ENCODE data around the gene THAP11.

Gene THAP11

DNA sequence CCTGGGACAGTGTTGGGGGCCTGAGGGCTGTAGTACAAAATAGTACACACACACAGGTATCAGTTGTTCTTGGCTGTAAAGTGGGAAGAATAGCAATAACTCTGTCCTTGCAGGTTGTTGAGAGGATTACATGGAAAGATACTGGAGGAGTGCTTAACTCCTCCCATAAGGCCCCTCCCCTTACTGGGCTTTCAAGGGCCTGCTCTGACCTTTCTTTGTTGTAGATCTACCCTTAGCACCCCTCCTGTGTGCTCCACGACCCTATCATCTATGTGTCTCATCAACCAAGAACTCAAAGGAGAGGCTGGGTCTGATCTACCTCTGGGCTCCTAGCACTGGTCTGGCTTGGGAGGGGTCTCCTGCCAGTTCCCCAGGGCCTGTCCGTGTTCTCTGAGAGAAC is 22.5 kb downstream of the THAP11 start:
- no peak for DNase-seq

DNA sequence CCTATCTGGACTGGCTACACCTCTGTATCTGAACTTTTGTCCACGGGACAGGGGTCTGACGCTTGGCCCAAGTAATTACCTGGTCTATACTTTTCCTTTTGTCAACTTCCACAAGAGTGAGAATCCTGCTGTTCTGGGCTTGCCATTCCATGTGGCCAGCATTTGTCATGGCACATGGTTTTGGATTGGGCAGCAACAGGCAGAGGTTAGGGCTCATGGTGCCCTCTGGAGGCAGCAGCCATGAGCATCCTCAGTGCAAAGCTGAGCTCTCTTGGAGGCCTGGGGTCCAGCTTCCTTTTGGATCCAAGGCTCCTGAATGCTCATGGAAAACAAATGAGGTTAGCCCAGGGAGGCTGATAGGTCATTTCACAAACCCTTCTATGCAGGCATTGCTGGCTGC is 23.2 kb downstream of the THAP11 start:
- no peak for DNase-seq

DNA sequence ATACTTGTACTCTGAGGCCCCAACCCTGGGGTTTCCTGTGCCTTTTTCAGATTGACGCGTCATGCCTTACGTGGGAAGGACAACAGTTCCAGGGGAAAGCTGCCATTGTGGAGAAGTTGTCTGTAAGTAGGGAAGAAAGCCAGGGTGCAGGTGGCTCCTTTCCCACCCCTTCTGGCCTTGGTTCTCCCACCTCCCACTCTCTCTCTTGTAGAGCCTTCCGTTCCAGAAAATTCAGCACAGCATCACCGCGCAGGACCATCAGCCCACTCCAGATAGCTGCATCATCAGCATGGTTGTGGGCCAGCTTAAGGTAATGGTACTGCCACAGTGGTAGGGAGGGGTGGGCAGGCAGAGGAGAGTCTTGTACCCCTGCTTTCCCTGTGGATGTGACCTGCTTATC is 26.2 kb downstream of the THAP11 start:
- no peak for DNase-seq

DNA sequence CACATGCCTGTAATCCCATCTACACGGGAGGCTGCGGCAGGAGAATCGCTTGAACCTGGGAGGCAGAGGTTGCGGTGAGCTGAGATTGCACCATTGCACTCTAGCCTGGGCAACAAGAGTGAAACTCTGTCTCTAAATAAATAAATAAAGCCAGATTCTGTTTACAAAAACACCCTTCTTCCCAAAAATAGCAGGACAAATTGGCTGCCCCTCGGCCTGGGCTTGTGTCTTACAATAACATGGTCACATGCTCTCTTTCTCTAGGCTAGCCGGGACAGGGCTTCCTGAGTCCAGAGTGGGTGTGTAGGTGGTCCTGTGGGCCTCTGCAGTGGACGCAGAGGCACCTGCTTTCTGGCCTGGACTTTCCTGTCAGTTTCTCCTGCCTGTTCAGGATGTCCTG is 27.5 kb downstream of the THAP11 start:
- DNase-seq: no peak

DNA sequence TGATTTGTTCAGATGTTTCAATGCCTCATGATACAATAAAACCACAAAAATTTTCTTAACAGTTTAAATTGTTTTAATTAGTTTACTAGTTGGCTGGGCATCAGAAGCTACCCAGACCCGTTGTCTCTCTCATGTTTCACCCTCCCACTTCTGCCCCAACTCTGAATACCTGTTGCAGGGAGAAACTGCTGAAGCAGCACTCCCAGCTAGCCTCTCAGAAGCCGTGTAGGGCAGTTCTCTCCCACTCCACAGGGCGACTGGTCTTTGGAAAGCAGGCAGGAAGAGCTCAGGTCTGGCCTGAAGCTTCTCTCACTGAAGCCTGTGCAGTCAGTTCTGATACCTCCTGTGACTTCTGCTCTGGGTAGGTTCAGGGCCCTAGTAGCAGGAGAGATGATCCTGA is 29.1 kb downstream of the THAP11 start:
- no peak for DNase-seq

DNA sequence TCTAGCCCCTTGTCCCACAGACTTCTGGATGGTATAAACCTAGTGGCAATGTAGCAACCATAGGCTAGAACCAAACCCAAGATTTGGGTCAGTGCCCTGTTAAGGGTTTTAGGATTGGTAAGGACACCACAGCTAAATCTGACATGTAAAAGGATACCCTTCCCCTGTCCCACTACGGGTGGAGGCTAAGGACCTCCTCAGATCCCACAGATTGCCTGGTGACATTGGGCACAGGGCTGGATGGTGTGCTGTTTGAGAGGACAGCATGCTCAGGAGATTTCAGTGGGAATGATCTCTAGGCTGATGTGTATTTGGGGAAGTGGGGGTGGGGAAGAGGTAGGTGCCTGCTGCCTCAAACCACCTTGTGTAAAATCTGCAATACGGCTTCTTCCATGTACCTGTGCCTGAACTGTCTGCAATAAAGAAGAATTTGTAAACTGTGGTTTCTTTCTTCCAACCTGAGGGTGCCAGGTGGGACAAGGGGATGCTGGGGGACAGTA is 30.1 kb downstream of the THAP11 start:
- no peak for DNase-seq

DNA sequence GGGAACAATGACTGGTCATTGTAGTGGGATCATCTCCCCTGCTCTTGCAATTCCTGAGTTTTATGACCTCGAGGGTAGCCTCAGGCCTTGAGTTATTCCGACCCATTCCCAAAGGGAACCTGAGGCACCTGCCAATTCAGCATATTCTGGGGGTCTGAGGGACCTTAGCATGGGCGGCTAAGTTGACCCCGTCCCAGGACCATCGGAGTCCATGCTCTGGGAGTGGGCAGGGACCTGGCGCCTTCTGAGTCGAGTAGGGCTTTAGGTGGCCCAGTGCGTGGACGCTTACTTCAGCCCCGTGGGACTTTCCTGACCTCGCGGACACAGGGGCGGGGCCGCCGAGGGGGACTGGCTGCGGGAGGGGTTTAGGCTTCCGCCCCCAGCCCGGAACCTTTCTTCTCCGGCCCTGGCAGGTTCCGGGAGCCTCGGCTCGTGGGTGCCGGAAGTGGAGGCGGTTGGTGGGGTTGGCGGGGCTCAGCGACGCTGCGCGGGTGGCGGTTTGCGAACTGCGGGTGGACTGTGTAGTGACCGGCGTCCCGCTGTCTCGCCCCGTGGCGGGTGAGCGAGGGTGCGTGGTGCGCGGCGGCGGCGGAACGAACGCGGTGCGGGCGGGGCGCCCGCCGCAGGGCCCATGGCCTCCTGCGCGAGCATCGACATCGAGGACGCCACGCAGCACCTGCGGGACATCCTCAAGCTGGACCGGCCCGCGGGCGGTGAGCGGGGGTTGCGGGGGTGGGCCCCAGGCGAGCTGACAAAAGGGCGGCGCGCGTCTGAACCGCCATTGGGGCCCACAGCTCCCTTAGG is 30.7 kb downstream of the THAP11 start, which contains the start of gene EDC4:
Gene EDC4, plus strand, starts transcription at position 422 of the 804 bp plus-strand sequence. Its CDS starts 210 bp downstream, at position 632.
- peak; percentile 87 for DNase-seq

DNA sequence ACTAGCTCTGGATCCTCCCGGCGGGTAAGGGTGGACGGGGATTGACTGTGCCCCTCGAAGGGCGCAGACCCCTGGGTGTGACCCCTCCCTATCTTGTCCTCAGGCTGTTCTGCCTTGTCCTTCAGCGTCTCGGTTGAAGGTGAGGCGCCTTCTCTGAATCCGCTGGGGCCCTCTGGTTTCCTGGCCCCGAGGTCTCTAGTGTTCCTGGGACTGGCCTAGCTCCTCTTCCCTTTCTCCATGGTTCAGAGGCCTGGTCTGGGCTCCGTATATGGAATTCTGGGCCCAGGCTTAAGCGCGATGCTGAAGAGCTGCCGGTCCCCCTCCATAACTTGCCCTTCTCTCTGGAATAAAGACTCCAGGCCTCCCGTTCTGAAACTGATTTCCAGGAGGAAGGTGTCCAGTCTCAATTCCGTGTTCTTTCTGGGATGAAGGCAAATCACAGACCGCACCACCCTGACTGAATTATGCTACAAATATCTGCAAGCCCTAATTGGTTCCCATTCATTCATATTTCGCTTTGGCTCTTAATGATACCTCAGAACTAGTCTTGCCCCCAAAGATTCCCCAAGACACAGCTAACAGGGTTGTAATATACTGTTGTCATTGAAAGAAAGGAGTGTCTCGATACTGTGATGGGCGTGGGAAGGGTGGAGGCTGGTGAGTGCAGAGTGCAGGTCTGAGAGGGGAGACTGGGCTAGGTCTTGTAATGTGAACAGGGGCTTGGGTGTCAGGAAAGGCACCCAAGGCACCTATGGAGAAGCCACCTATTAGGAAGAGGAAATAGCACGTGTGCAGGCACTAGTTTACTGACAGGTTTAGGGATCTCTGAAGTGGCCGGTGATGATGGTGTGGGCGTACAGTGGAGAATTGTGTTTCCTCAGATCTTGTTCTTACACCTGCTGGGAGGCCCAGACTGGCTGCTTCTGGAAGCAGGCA is 31.6 kb downstream of the THAP11 start:
- no peak for DNase-seq

DNA sequence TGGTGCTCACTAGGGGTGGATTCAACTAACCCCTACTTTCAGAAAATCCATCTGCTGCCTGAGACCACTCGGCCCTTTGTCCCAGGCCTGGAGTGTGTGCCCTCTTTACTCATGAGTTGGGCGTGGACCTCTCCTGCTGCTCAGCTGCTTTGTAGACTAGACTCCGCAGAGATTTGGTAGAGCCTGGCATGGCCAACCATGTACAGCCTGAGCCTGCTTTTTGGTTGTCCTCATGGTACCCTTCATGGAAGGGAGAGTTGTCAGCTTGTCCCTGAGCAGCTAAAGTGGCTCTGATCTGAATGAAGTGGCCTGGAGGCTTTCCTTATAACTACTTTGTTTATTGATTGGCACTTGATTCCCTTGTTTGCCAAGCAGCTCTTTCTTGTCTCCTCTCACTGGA is 32.3 kb downstream of the THAP11 start:
- no peak for DNase-seq

DNA sequence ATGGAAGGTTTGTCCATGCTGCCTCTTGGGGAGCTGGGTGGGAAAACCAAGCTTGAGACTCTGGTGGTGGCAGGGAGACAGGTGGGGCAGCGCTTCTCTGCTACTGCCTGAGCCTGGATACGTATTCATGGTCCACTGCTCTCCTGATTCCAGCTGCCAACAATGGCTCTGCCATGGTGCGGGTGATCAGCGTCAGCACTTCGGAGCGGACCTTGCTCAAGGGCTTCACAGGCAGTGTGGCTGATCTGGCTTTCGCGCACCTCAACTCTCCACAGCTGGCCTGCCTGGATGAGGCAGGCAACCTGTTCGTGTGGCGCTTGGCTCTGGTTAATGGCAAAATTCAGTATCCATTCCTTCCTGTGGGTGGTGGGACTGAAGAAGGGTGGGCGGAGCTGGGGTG is 34.9 kb downstream of the THAP11 start:
- DNase-seq: no peak

DNA sequence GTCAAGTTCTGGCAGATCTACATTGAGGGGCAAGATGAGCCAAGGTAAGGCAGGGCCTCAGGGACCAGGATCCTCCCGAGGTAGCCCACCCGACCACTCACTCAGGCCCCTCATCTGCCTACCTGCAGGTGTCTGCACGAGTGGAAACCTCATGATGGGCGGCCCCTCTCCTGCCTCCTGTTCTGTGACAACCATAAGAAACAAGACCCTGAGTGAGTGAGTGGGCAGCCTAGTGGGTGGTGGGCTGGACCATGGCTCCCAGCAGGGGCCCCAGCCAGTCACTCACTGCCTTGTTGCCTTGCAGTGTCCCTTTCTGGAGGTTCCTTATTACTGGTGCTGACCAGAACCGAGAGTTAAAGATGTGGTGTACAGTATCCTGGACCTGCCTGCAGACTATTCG is 36.1 kb downstream of the THAP11 start:
- no peak for DNase-seq

DNA sequence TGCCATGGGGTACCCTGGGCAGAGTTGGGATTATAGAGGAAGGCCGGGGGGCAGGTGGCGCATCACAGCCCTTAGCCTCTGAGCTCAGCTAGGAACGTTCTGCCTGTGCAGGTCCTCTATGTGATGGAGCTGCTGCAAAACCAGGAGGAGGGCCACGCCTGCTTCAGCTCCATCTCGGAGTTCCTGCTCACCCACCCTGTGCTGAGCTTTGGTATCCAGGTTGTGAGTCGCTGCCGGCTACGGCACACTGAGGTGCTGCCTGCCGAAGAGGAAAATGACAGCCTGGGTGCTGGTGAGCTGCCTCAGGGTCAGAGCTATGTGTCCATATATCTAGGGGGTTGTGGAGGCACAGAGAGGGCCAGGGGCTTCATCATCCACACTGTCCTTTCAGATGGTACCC is 36.7 kb downstream of the THAP11 start:
- no peak for DNase-seq

DNA sequence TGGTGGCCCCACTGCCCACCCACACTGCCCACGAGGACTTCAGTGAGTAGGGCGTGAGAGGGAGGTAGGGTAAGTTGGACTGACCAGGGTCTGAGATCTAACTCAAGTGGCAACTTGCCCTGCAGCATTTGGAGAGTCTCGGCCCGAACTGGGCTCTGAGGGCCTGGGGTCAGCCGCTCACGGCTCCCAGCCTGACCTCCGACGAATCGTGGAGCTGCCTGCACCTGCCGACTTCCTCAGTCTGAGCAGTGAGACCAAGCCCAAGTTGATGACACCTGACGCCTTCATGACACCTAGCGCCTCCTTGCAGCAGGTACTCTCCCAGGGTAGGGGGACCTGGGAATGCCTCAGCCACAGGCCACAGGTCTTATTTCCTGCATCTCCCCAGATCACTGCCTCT is 37.3 kb downstream of the THAP11 start:
- DNase-seq: no peak

DNA sequence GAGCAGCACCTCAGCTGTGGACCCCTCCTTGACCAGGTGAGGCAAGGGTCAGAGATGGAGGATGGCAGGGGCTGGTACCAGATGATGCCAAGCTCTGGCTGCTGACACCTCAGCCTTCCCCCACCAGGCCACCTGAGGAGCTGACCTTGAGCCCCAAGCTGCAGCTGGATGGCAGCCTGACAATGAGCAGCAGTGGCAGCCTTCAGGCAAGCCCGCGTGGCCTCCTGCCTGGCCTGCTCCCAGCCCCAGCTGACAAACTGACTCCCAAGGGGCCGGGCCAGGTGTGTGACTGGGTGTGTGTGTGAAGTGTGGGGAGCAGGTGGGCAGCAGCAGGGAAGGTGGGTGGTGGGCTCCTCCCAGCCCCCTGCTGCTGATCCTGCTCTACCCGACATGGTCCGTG is 37.8 kb downstream of the THAP11 start:
- DNase-seq: no peak

DNA sequence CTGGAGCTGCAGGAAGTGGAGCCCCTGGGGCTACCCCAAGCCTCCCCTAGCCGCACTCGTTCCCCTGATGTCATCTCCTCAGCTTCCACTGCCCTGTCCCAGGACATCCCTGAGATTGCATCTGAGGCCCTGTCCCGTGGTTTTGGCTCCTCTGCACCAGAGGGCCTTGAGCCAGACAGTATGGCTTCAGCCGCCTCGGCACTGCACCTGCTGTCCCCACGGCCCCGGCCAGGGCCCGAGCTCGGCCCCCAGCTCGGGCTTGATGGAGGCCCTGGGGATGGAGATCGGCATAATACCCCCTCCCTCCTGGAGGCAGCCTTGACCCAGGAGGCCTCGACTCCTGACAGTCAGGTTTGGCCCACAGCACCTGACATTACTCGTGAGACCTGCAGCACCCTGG is 38.5 kb downstream of the THAP11 start:
- no peak for DNase-seq

DNA sequence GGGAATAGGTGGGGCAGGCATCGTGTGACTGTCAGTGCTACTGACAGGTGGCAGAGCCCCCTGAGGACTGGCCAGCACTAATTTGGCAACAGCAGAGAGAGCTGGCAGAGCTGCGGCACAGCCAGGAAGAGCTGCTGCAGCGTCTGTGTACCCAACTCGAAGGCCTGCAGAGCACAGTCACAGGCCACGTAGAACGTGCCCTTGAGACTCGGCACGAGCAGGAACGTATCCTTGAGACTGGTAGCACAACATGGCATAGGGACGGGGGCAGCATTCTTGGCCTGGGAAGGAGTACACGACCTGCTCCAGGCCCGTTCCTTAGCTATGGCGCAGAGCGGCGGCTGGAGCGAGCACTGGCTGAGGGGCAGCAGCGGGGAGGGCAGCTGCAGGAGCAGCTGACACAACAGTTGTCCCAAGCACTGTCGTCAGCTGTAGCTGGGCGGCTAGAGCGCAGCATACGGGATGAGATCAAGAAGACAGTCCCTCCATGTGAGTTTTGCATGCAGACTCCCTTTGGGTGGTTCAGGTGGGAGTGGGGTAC is 39.6 kb downstream of the THAP11 start:
- no peak for DNase-seq

DNA sequence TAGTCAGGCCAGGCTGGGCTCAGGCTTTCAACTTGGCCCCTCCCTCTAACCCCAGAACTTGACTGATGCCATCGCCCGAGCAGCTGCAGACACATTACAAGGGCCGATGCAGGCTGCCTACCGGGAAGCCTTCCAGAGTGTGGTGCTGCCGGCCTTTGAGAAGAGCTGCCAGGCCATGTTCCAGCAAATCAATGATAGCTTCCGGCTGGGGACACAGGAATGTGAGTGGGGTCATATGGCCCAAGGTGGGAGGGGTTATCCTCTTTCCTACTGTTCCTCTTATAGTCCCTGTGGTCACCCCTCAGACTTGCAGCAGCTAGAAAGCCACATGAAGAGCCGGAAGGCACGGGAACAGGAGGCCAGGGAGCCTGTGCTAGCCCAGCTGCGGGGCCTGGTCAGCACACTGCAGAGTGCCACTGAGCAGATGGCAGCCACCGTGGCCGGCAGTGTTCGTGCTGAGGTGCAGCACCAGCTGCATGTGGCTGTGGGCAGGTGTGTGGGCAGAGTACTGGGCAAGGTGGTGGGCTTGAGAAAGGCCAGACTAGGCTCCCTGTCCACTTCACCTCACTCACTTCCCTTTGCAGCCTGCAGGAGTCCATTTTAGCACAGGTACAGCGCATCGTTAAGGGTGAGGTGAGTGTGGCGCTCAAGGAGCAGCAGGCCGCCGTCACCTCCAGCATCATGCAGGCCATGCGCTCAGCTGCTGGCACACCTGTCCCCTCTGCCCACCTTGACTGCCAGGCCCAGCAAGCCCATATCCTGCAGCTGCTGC is 40.4 kb downstream of the THAP11 start:
- no peak for DNase-seq

DNA sequence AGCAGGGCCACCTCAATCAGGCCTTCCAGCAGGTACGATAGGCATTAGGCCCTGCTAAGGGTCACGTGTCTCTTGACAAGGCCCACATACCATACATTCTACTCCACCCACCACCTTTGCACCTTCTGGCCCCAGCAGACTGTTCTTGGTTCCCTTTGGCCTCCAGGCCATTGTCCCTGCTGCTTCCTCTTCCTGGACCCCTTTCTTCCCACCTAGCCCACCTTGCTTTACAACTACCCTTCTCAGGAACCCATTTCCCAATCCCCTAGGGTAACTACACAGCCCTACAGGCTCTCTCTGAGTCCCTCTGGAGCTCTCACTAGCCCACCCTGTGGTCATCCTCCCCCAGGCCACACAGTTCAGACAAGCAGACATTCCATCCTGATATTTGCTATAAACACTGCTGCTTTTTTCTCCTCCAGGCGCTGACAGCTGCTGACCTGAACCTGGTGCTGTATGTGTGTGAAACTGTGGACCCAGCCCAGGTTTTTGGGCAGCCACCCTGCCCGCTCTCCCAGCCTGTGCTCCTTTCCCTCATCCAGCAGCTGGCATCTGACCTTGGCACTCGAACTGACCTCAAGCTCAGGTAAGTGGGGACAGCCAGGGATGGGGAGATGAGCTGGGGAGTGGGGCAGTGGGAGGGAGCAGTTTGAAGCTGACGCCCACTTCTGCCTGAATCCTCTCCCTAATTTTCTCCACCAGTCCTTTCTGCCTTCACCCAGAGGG is 41.2 kb downstream of the THAP11 start:
- no peak for DNase-seq

DNA sequence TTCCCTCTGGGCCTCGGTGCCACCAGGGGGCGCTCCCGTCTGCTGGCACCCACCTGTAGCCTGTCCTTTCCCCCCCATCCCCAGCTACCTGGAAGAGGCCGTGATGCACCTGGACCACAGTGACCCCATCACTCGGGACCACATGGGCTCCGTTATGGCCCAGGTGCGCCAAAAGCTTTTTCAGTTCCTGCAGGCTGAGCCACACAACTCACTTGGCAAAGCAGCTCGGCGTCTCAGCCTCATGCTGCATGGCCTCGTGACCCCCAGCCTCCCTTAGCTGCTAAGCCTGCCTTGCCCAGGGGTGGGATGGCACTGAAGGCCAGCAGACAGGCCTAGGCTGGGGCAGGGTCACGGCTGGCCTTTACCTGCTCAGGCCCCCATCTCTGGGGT is 41.7 kb downstream of the THAP11 start:
- DNase-seq: peak; percentile 64

DNA sequence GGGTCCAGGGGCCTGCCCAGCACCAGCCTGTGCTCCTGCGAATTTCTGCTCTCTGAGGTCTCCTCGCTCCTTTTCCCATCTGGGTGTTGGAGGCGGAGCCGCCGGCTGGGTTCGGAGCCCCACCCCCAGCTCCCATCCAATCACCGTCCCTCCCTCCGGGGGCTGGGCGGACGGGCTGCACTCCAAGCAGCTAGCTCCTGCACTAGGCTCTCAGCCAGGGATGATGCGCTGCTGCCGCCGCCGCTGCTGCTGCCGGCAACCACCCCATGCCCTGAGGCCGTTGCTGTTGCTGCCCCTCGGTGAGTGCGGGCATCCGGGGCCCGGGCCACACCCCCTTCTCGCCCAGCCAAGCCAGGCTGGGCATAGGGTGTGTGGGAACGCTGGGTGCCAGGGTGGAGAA is 42.6 kb downstream of the THAP11 start, which contains the start of gene NRN1L:
Gene NRN1L, plus strand, starts transcription at position 202 of the 400 bp plus-strand sequence. Its CDS starts 19 bp downstream, at position 221.
- no peak for DNase-seq

DNA sequence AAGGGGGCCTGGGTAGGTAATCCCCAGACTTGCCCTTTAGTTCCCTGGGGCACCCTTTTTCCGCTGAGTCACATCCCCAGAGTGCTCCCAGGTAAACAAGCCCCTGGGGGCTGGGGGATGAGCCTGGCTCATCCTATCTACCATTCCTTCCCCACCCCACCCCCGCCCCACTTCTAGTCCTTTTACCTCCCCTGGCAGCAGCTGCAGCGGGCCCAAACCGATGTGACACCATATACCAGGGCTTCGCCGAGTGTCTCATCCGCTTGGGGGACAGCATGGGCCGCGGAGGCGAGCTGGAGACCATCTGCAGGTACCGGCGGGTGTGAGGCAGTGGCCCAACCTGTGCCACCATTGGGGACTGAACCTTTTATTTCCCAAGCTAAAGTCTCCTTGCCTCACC is 43.4 kb downstream of the THAP11 start:
- DNase-seq: no peak

DNA sequence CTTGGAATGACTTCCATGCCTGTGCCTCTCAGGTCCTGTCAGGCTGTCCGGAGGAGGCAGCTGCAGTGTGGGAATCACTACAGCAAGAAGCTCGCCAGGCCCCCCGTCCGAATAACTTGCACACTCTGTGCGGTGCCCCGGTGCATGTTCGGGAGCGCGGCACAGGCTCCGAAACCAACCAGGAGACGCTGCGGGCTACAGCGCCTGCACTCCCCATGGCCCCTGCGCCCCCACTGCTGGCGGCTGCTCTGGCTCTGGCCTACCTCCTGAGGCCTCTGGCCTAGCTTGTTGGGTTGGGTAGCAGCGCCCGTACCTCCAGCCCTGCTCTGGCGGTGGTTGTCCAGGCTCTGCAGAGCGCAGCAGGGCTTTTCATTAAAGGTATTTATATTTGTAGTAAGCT is 43.9 kb downstream of the THAP11 start:
- DNase-seq: no peak

Data from CD4-positive, alpha-beta T cell treated with Interleukin-15 for 1 hour (primary cell).